Neural progenitor cell (in vitro differentiated cells): ENCODE data around the gene RIOK1.

Experiments
- EZH2 ChIP-seq: fragments of 200-600 bp; sonication (generic); IDR thresholded peaks from 2 replicates; pipeline ENCODE4 v1.6.1; 2017; ENCODE audit warnings: antibody characterized with exemption, mild to moderate bottlenecking, moderate library complexity
- EZH2phosphoT487 ChIP-seq: fragments of 200-600 bp; sonication (generic); IDR thresholded peaks from 2 replicates; pipeline ENCODE4 v1.6.1; 2017; ENCODE audit warnings: antibody characterized with exemption
- TF ChIP-seq, protein P1 (sequence below): fragments of 200-600 bp; sonication (generic); IDR thresholded peaks from 2 replicates; pipeline ENCODE4 v1.5.1; 2017; ENCODE audit warnings: antibody characterized with exemption, mild to moderate bottlenecking

- TF ChIP-seq, protein P1, sequence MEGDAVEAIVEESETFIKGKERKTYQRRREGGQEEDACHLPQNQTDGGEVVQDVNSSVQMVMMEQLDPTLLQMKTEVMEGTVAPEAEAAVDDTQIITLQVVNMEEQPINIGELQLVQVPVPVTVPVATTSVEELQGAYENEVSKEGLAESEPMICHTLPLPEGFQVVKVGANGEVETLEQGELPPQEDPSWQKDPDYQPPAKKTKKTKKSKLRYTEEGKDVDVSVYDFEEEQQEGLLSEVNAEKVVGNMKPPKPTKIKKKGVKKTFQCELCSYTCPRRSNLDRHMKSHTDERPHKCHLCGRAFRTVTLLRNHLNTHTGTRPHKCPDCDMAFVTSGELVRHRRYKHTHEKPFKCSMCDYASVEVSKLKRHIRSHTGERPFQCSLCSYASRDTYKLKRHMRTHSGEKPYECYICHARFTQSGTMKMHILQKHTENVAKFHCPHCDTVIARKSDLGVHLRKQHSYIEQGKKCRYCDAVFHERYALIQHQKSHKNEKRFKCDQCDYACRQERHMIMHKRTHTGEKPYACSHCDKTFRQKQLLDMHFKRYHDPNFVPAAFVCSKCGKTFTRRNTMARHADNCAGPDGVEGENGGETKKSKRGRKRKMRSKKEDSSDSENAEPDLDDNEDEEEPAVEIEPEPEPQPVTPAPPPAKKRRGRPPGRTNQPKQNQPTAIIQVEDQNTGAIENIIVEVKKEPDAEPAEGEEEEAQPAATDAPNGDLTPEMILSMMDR = no peak
- TF ChIP-seq EZH2 (no peak), EZH2phosphoT487 (no peak)
These were observed 42.9 kb downstream of the RIOK1 start for GRCh38 chr6:7432391-7433120.
